HL-60 (cell line): Measurements from ENCODE around the gene RTN4RL2.
A peak's percentile ranks its signal among the peaks of the same experiment; 100 is the strongest.

Experiments
- DNase-seq, 2 experiments: peaks; one replicate each; pipeline ENCODE4 v3.0.0-alpha.2; 2010 to 2020; ENCODE audit warnings: low read depth in 1 of 2, low spot score in 1 of 2
- H3K27ac ChIP-seq: fragments of 250-450 bp; sonication (Bioruptor Pico); replicated peaks from 2 replicates; pipeline ENCODE4 v1.5.1; 2020; ENCODE audit warnings: mild to moderate bottlenecking, moderate library complexity
- H3K27me3 ChIP-seq: fragments of 250-450 bp; sonication (Bioruptor Pico); 2 replicates; pipeline ENCODE4 v1.5.1; 2021; ENCODE audit warnings: mild to moderate bottlenecking, moderate library complexity; ENCODE audit not compliant: insufficient read depth, poor library complexity, severe bottlenecking
- H3K4me3 ChIP-seq: replicated peaks from 2 replicates; pipeline ENCODE4 v1.5.1; 2011; ENCODE audit warnings: mild to moderate bottlenecking, control low read depth, low read length; ENCODE audit not compliant: insufficient read depth
- CTCF ChIP-seq: IDR thresholded peaks from one replicate; pipeline ENCODE4 v1.5.1; 2011; ENCODE audit warnings: low read length, control low read depth, inconsistent platforms; ENCODE audit not compliant: insufficient read depth
- GABPA ChIP-seq: IDR thresholded peaks from 2 replicates; pipeline ENCODE4 v1.6.1; 2012; ENCODE audit warnings: low read depth
- POLR2AphosphoS5 ChIP-seq: IDR thresholded peaks from 2 replicates; pipeline ENCODE4 v1.6.1; 2012; ENCODE audit warnings: low read depth
- SPI1 ChIP-seq: IDR thresholded peaks from 2 replicates; pipeline ENCODE4 v1.6.1; 2012; ENCODE audit warnings: low read depth, mild to moderate bottlenecking, borderline replicate concordance
- long read RNA-seq: library from polyadenylated mRNA; unstranded; transcript quantifications from one replicate; pipeline ENCODE4 v2.0.0, GENCODE V29; 2020
- TF ChIP-seq, protein P1 (sequence below): IDR thresholded peaks from 2 replicates; pipeline ENCODE4 v1.6.1; 2012; ENCODE audit warnings: low read depth; ENCODE audit not compliant: insufficient replicate concordance

RTN4RL2 gene
- long read RNA-seq, partial matches to known transcripts = 0 of 6 reads
- long read RNA-seq, other reads (novel, unspliced or antisense) = 6 of 6 reads

GRCh38 chr11:57460022-57460757, at the start of gene RTN4RL2:
RTN4RL2 (plus strand) TSS chr11:57460528; CDS start chr11:57460866, 338 bp downstream.
- H3K27ac ChIP-seq = no peak within 1 kb of the TSS
- H3K27me3 ChIP-seq = no peaks in the 10 kb centered on the region
- DNase-seq = peak; percentile 69 to 72
- TF ChIP-seq POLR2AphosphoS5 (no peak), SPI1 (no peak), GABPA (no peak), CTCF (no peak)
- TF ChIP-seq, protein P1, sequence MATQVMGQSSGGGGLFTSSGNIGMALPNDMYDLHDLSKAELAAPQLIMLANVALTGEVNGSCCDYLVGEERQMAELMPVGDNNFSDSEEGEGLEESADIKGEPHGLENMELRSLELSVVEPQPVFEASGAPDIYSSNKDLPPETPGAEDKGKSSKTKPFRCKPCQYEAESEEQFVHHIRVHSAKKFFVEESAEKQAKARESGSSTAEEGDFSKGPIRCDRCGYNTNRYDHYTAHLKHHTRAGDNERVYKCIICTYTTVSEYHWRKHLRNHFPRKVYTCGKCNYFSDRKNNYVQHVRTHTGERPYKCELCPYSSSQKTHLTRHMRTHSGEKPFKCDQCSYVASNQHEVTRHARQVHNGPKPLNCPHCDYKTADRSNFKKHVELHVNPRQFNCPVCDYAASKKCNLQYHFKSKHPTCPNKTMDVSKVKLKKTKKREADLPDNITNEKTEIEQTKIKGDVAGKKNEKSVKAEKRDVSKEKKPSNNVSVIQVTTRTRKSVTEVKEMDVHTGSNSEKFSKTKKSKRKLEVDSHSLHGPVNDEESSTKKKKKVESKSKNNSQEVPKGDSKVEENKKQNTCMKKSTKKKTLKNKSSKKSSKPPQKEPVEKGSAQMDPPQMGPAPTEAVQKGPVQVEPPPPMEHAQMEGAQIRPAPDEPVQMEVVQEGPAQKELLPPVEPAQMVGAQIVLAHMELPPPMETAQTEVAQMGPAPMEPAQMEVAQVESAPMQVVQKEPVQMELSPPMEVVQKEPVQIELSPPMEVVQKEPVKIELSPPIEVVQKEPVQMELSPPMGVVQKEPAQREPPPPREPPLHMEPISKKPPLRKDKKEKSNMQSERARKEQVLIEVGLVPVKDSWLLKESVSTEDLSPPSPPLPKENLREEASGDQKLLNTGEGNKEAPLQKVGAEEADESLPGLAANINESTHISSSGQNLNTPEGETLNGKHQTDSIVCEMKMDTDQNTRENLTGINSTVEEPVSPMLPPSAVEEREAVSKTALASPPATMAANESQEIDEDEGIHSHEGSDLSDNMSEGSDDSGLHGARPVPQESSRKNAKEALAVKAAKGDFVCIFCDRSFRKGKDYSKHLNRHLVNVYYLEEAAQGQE = no peak
- H3K4me3 ChIP-seq = peak within 1 kb of the TSS; percentile 53

- peak in 1 of 2 experiments; percentile 56 for DNase-seq
- H3K27me3 ChIP-seq = no peaks in the 10 kb centered on the region
- TF ChIP-seq CTCF (no peak), GABPA (no peak), SPI1 (no peak), POLR2AphosphoS5 (no peak)
- TF ChIP-seq, protein P1 = no peak
- no peak overlapping the region for H3K27ac ChIP-seq
- H3K4me3 ChIP-seq = no peak overlapping the region
Measured at GRCh38 chr11:57413681-57414080, 46.6 kb upstream of the RTN4RL2 start.

DNA sequence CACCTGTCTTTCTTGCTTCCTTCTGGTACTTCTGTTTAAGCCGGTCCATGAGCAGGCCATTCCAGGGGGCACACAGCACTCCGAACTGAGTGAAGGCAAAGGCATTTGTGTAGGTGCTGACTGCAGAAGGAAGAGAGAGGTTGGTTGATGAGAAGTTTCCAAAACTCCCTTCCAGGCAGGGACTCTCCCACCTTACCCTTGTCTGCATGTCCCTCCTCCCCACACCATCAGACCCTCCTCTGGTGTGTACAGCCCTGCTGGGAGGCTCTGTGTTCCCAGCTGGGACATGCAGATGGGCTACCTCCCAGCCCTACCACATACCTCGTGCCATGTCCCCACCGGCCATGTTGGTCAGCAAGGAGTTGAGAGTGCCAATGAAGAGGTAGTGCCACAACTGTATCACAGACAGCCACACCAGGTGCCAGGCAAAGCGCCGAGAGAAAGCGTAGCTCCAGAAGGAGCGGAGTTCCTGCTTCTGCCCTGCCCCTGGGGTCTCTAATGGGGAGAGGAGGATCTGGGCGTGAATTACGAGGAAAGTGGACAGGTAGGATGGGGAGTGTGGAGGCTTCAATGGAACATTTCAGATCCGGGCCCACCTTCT, 45.6 kb upstream of the RTN4RL2 start:
- Histone ChIP-seq H3K27me3 (no peaks in the 10 kb centered on the region), H3K4me3 (no peak overlapping the region), H3K27ac (no peak overlapping the region)
- TF ChIP-seq SPI1 (no peak), POLR2AphosphoS5 (peak; percentile 73), CTCF (no peak), GABPA (no peak)
- TF ChIP-seq, protein P1 = no peak
- peak in 1 of 2 experiments; percentile 63 for DNase-seq
